Fibroblast of lung (primary cell): Measurements from ENCODE around the gene ITGB1. TPM values are rescaled to one million over a fixed set of nuclear protein-coding genes. Genes with fewer than 3 reads are reported as not detected.
A peak's percentile ranks its signal among the peaks of the same experiment; 100 is the strongest.

Experiments
- DNase-seq, 2 donors: peaks; one replicate each; pipeline versions ENCODE4 v3.0.0 to v3.0.0-alpha.2; 2010; ENCODE audit warnings: low read depth in 2 of 2
- H2AFZ ChIP-seq: 2 replicates; pipeline ENCODE4 v1.5.1; 2012; ENCODE audit warnings: low read length, control low read depth, inconsistent platforms
- H3K27ac ChIP-seq: 2 replicates; pipeline ENCODE4 v1.5.1; 2011; ENCODE audit warnings: low read length, control low read depth; ENCODE audit not compliant: insufficient read depth
- H3K27me3 ChIP-seq: 2 replicates; pipeline ENCODE4 v1.5.1; 2011; ENCODE audit warnings: mild to moderate bottlenecking, low read length; ENCODE audit not compliant: control insufficient read depth, insufficient read depth
- H3K36me3 ChIP-seq: 2 replicates; pipeline ENCODE4 v1.5.1; 2011; ENCODE audit warnings: low read length; ENCODE audit not compliant: control insufficient read depth, insufficient read depth
- H3K4me1 ChIP-seq: 2 replicates; pipeline ENCODE4 v1.5.1; 2011; ENCODE audit warnings: low read length; ENCODE audit not compliant: control insufficient read depth, insufficient read depth; ENCODE audit errors: extremely low read depth
- H3K4me2 ChIP-seq: 2 replicates; pipeline ENCODE4 v1.5.1; 2011; ENCODE audit warnings: low read length, control low read depth; ENCODE audit not compliant: insufficient read depth; ENCODE audit errors: extremely low read depth
- H3K4me3 ChIP-seq, 4 experiments: fragments of 200-600 bp in 1 of 4; sonication (generic) in 1 of 4; replicated peaks in 1 of 4; 2 replicates each; pipeline ENCODE4 v1.5.1; 2011 to 2016; ENCODE audit warnings: low read length in 4 of 4, low read depth in 3 of 4, mild to moderate bottlenecking in 3 of 4, control low read depth in 2 of 4, inconsistent platforms in 1 of 4, mixed read lengths in 1 of 4; ENCODE audit not compliant: insufficient read depth in 1 of 4; ENCODE audit errors: control extremely low read depth in 1 of 4
- H3K79me2 ChIP-seq: 2 replicates; pipeline ENCODE4 v1.5.1; 2012; ENCODE audit warnings: mild to moderate bottlenecking, low read length, inconsistent platforms; ENCODE audit not compliant: control insufficient read depth, insufficient read depth
- H3K9ac ChIP-seq: 2 replicates; pipeline ENCODE4 v1.5.1; 2011; ENCODE audit warnings: mild to moderate bottlenecking, low read length, control low read depth; ENCODE audit not compliant: insufficient read depth
- H3K9me3 ChIP-seq: 2 replicates; pipeline ENCODE4 v1.5.1; 2012; ENCODE audit warnings: low read depth, low read length; ENCODE audit not compliant: control insufficient read depth, insufficient read depth
- H4K20me1 ChIP-seq: 2 replicates; pipeline ENCODE4 v1.5.1; 2011; ENCODE audit warnings: low read length; ENCODE audit not compliant: control insufficient read depth, insufficient read depth; ENCODE audit errors: extremely low read depth
- EZH2 ChIP-seq: IDR thresholded peaks from 2 replicates; pipeline ENCODE4 v1.5.1; 2012; ENCODE audit warnings: low read length, control low read depth, mild to moderate bottlenecking; ENCODE audit errors: missing control alignments
- polyA plus RNA-seq, 2 donors: library from polyadenylated mRNA; depleted of rRNA in 1 of 2; stranded (reverse) in 1 of 2; unstranded in 1 of 2; fragments of >200 nt; gene quantifications; 2 replicates each; pipeline ENCODE4 v1.2.1, GENCODE V29; 2011 to 2012; ENCODE audit warnings: missing spikeins in 1 of 2
- total RNA-seq: library from RNA; depleted of rRNA; stranded (reverse); fragments of >200 nt; gene quantifications from 2 replicates; pipeline ENCODE4 v1.2.1, GENCODE V29; 2014
- TF ChIP-seq, protein P1 (sequence below), 2 donors: IDR thresholded peaks in 1 of 2; conservative IDR thresholded peaks in 1 of 2; 1 replicate in 1 of 2; 2 replicates in 1 of 2; pipeline ENCODE4 v1.5.1; 2011 to 2012; ENCODE audit warnings: low read length in 2 of 2, control low read depth in 1 of 2, inconsistent platforms in 1 of 2, low read depth in 1 of 2, mild to moderate bottlenecking in 1 of 2

The ITGB1 gene
- total and polyA plus RNA-seq, 2 donors (not counting 1 experiment from before 2014, with no cell fraction given) = 2,456 to 3,450 TPM

GRCh38 chr10:32943395-32943794, 14.6 kb downstream of the ITGB1 start:
- Histone ChIP-seq H3K4me1 (peaks cover 31% of the 10 kb centered on the region), H4K20me1 (peaks cover 11% of the 10 kb centered on the region), H3K9ac (no peak overlapping the region), H3K4me2 (no peak overlapping the region), H3K36me3 (peaks cover 5% of the 10 kb centered on the region), H3K4me3 (no peak overlapping the region), H3K27ac (no peak overlapping the region), H3K79me2 (peaks cover 99% of the 10 kb centered on the region), H2AFZ (no peak overlapping the region), H3K27me3 (no peaks in the 10 kb centered on the region), H3K9me3 (no peaks in the 10 kb centered on the region)
- TF ChIP-seq, protein P1, sequence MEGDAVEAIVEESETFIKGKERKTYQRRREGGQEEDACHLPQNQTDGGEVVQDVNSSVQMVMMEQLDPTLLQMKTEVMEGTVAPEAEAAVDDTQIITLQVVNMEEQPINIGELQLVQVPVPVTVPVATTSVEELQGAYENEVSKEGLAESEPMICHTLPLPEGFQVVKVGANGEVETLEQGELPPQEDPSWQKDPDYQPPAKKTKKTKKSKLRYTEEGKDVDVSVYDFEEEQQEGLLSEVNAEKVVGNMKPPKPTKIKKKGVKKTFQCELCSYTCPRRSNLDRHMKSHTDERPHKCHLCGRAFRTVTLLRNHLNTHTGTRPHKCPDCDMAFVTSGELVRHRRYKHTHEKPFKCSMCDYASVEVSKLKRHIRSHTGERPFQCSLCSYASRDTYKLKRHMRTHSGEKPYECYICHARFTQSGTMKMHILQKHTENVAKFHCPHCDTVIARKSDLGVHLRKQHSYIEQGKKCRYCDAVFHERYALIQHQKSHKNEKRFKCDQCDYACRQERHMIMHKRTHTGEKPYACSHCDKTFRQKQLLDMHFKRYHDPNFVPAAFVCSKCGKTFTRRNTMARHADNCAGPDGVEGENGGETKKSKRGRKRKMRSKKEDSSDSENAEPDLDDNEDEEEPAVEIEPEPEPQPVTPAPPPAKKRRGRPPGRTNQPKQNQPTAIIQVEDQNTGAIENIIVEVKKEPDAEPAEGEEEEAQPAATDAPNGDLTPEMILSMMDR (conservative IDR thresholded peaks at IDR 0.05 in 1 of 2, IDR thresholded peaks at IDR 0.05 in 1 of 2; ENCODE audit: low read depth in 1 of 2, low read length in 2 of 2) = no peak
- TF ChIP-seq EZH2 = no peak
- no peak for DNase-seq

DNA sequence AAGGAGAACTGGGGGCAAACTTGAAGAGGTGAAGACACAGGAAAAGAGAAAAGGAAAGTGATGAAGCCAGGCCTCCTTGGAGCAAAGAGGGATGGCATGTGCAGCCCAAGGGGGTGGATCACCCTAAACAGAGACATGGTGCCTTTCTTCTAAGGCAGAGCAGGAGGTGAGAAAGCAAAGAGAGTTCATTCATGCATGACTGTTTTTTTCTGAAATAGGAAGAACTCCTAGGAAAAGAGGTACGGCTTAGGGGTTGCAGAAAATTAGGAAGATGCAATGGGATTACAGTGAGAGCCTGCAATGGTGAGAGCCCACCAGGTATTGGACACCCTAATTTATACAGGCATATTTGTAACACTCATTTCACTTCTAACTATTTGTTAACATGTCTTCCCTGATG, 15.9 kb downstream of the ITGB1 start:
- H3K79me2 ChIP-seq = peaks cover 99% of the 10 kb centered on the region
- no peaks in the 10 kb centered on the region for H3K9me3 ChIP-seq
- peaks cover 5% of the 10 kb centered on the region for H3K36me3 ChIP-seq
- no peak overlapping the region for H3K9ac ChIP-seq
- peaks cover 11% of the 10 kb centered on the region for H4K20me1 ChIP-seq
- H3K4me2 ChIP-seq = peak overlapping the region; percentile 42
- H3K27ac ChIP-seq = no peak overlapping the region
- no peak overlapping the region for H2AFZ ChIP-seq
- no peaks in the 10 kb centered on the region for H3K27me3 ChIP-seq
- H3K4me1 ChIP-seq = peaks cover 31% of the 10 kb centered on the region
- no peak for TF ChIP-seq EZH2
- TF ChIP-seq, protein P1 (conservative IDR thresholded peaks at IDR 0.05 in 1 of 2, IDR thresholded peaks at IDR 0.05 in 1 of 2; ENCODE audit: low read depth in 1 of 2, low read length in 2 of 2) = no peak
- no peak for DNase-seq
- no peak overlapping the region for H3K4me3 ChIP-seq

DNA sequence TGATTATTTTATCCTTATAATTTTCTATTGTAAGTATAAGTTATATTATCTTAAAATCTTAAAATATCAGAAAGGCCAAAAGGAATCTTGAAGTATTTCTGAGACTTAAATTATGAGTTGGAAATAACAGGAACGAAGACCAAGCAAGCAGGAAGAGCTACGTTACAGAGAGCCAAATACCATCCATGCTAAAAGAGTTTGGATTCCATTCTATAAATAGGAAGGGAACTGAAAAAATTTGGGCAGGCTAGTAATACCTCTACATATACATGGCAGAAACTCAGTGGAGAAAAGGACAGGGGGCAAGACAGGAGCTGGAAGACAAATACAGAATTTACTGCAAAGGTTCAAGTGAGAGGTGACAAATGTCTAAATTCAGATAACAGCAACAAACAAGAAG, 16.7 kb downstream of the ITGB1 start:
- Histone ChIP-seq H2AFZ (no peak overlapping the region), H3K9ac (no peak overlapping the region), H3K4me1 (peaks cover 31% of the 10 kb centered on the region), H3K36me3 (peaks cover 5% of the 10 kb centered on the region), H3K79me2 (peaks cover 99% of the 10 kb centered on the region), H3K27me3 (no peaks in the 10 kb centered on the region), H3K27ac (peak overlapping the region; percentile 10), H3K4me3 (no peak overlapping the region), H3K9me3 (no peaks in the 10 kb centered on the region), H3K4me2 (peak overlapping the region; percentile 42), H4K20me1 (peaks cover 9% of the 10 kb centered on the region)
- no peak for TF ChIP-seq EZH2
- TF ChIP-seq, protein P1 (conservative IDR thresholded peaks at IDR 0.05 in 1 of 2, IDR thresholded peaks at IDR 0.05 in 1 of 2; ENCODE audit: low read depth in 1 of 2, low read length in 2 of 2) = no peak
- no peak for DNase-seq
